ENCODE measurements around the gene FAAH2.
"Not testable (repeated sequence)": the region's sequence is repeated elsewhere in the genome, so short reads cannot be mapped to it uniquely, and the experiment has no call there.

The FAAH2 gene

GRCh38 chrX:57394162-57394561 lies 107.7 kb downstream of the FAAH2 start:
- DNase-seq = not testable (repeated sequence)

GRCh38 chrX:57403191-57403590 lies 116.7 kb downstream of the FAAH2 start:
- not testable (repeated sequence) for DNase-seq

- no peak for DNase-seq
These were observed 119.6 kb downstream of the FAAH2 start for GRCh38 chrX:57406149-57406548.

- no peak for DNase-seq
These were observed 131.3 kb downstream of the FAAH2 start for GRCh38 chrX:57417827-57418226.

GRCh38 chrX:57422289-57422688 lies 135.8 kb downstream of the FAAH2 start:
- DNase-seq = no peak

GRCh38 chrX:57422790-57423189 lies 136.3 kb downstream of the FAAH2 start:
- no peak for DNase-seq

- DNase-seq = no peak
These were observed 158.6 kb downstream of the FAAH2 start for GRCh38 chrX:57445076-57445475.

- no peak for DNase-seq
These were observed 159.3 kb downstream of the FAAH2 start for GRCh38 chrX:57445832-57446231.

GRCh38 chrX:57447856-57448255 lies 161.3 kb downstream of the FAAH2 start:
- no peak for DNase-seq

GRCh38 chrX:57451426-57452020 lies 165.0 kb downstream of the FAAH2 start:
- no peak for DNase-seq

GRCh38 chrX:57453901-57454300 lies 167.4 kb downstream of the FAAH2 start:
- DNase-seq = no peak

- DNase-seq = no peak
These were observed 195.0 kb downstream of the FAAH2 start for GRCh38 chrX:57481514-57481913.

- DNase-seq = no peak
These were observed 230.0 kb downstream of the FAAH2 start for GRCh38 chrX:57516491-57516890.

GRCh38 chrX:57519578-57520118 lies 233.1 kb downstream of the FAAH2 start:
- no peak for DNase-seq

GRCh38 chrX:57528670-57529255 lies 242.3 kb downstream of the FAAH2 start:
- DNase-seq = no peak

Data from activated gamma-delta T cell treated with Interleukin-2 at 50 U/mL for 16 hours (primary cell).